ENCODE results near the gene MYL9.

Gene MYL9

DNA sequence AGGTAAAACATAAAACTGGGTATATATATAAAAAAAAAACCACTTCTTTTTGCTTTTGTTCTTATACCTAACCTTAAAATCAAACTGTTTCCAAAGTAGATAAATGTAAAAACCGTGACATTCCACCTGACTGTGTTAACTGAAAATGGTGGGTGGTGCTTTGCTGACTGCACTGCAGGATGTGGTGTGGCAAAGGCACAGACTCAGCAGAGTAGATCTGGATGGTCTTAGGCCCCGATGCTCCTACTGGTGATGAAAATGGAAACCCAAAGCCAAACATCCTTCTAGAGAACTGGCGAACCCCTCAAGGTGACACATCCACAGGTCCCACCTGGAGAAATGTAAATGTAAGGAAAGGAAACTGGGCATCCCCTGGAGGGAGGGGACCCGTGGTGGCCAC lies 41.0 kb downstream of the MYL9 start:
- in situ Hi-C loops (cut with HindIII; ENCODE audit: low sequenced_read_pairs) = no loop called here
- H3K4me3 ChIP-seq (ENCODE audit: low read depth, low read length) = no peak overlapping the region
- TF ChIP-seq, protein P1, sequence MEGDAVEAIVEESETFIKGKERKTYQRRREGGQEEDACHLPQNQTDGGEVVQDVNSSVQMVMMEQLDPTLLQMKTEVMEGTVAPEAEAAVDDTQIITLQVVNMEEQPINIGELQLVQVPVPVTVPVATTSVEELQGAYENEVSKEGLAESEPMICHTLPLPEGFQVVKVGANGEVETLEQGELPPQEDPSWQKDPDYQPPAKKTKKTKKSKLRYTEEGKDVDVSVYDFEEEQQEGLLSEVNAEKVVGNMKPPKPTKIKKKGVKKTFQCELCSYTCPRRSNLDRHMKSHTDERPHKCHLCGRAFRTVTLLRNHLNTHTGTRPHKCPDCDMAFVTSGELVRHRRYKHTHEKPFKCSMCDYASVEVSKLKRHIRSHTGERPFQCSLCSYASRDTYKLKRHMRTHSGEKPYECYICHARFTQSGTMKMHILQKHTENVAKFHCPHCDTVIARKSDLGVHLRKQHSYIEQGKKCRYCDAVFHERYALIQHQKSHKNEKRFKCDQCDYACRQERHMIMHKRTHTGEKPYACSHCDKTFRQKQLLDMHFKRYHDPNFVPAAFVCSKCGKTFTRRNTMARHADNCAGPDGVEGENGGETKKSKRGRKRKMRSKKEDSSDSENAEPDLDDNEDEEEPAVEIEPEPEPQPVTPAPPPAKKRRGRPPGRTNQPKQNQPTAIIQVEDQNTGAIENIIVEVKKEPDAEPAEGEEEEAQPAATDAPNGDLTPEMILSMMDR (IDR thresholded peaks at IDR 0.05; ENCODE audit: low read depth, low read length, missing control alignments) = no peak
- no peak for DNase-seq (ENCODE audit: low read depth)

DNA sequence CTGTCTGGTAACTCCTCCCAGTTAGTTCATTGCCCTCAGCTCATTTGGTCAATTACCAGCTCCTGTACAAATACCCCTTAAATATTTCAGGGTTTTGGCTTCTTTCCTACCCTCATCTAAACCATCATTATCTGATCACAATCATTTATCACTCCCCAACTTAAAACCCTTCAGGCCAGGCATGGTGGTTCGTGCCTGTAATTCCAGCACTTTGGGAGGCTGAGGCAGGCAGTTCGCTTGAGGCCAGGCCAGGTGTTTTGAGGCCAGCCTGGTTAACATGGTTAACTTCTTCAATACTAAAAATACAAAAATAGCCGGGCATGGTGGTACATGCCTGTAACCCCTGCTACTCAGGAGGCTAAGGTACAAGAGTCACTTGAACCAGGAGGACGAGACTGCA lies 41.5 kb downstream of the MYL9 start:
- DNase-seq (ENCODE audit: low read depth) = no peak
- H3K4me3 ChIP-seq (ENCODE audit: low read depth, low read length) = no peak overlapping the region
- TF ChIP-seq, protein P1 (IDR thresholded peaks at IDR 0.05; ENCODE audit: low read depth, low read length, missing control alignments) = no peak
- in situ Hi-C loops (cut with HindIII; ENCODE audit: low sequenced_read_pairs) = no loop called here

DNA sequence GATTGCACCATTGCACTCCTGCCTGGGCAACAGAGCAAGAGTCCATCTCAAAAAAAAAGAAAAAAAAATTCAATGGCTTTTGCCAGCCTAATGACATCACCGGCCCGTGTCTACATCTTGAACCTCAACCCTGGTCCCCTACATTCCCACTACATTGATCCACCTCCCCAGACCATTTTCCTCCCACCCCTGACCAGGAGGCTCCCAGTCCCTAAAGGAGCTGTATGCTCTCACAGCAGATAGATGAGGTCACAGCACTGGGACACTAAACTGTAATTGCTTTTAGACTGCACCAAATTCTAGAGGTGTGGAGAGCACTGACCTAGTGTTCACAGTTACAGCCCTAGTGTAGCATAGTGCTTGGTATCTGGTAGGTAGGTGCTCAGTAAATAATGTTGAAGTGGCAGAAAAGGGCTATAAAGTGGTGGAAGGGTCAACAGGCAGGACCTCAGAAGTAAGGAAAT lies 42.7 kb downstream of the MYL9 start:
- H3K4me3 ChIP-seq (ENCODE audit: low read depth, low read length) = no peak overlapping the region
- in situ Hi-C loops (cut with HindIII; ENCODE audit: low sequenced_read_pairs) = no loop called here
- no peak for DNase-seq (ENCODE audit: low read depth)
- TF ChIP-seq, protein P1 (IDR thresholded peaks at IDR 0.05; ENCODE audit: low read depth, low read length, missing control alignments) = no peak

DNA sequence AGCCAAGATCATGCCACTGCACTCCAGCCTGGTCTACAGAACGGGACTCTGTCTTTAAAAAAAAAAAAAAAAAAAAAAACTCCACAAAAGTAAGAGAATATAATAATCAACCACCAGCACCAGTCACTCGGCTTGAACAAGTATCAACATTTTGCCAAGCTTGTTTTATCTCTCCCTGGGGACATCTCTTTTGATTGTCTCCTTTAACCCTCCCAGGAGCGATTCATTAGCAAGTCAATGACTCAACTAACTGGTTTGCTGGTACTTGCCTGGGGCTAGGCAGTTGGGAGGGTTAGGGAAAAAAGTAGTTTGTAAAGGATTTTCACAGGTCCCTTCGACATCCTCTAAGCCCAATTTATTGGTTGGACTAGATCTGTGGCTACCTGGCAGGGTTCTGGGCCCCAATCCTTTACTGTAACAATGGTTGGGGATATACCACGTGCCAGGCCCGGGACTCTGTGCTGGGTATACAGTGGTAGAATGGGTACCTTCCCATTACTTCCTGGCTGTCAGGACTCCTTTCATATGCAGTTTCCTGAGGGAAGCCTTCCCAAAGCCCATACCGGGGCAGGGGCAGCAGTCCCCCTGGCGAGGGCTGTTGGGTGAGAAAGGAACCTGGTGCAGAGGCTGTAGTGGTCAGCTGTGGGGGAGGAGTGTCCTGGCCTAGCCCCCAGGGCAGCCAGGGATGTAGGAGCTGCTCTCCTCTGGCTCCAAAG lies 44.2 kb downstream of the MYL9 start:
- H3K4me3 ChIP-seq (ENCODE audit: low read depth, low read length) = no peak overlapping the region
- TF ChIP-seq, protein P1 (IDR thresholded peaks at IDR 0.05; ENCODE audit: low read depth, low read length, missing control alignments) = no peak
- DNase-seq (ENCODE audit: low read depth) = no peak
- in situ Hi-C loops (cut with HindIII; ENCODE audit: low sequenced_read_pairs) = no loop called here

DNA sequence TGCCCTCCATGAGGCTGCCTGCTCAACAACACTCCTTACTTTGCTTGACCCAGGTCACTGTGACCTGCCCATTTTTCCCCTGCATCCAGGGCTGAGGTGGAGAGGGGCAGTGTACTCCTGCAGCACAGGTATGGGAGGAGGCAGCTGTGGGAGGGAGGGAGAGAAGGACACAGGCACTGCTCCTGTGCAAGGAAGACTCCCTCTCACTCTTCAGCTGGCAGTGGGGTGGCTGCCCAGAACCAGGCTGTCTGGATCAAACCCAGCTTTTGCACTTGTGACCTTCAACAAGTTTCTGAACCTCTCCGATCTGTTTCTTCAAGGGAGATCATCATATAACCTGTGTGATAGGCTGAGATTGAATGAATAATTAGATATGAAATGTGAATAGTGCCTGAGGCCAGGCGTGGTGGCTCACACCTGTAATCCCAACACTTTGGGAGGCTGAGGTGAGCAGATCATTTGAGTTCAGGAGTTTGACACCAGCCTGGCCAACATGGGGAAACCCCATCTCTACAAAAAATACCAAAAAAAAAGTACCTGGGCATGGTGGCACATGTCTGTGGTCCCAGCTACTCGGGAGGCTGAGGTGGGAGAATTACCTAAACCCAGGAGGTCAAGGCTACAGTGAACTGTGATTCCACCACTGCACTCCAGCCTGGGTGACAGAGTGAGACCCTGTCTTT lies 46.2 kb downstream of the MYL9 start:
- H3K4me3 ChIP-seq (ENCODE audit: low read depth, low read length) = no peak overlapping the region
- in situ Hi-C loops (cut with HindIII; ENCODE audit: low sequenced_read_pairs) = no loop called here
- TF ChIP-seq, protein P1 (IDR thresholded peaks at IDR 0.05; ENCODE audit: low read depth, low read length, missing control alignments) = no peak
- DNase-seq (ENCODE audit: low read depth) = no peak

DNA sequence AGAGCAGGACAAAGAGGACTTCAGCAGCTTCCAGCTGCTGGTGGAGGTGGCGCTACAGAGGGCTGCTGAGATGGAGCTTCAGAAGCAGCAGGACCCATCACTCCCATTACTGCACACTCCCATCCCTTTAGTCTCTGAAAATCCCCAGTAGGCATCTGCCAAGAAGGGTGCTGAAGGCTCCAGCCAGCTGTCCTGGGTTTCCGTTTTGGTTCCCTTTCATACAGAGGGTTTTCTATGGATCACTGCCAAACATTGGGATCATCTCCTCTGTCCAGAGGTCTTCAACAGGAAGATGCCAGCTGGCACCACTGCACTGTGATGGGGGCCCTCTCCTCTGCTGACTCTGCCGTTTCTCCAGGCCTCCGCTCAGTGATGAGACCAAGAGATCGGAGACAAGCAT lies 50.0 kb downstream of the MYL9 start:
- no peak overlapping the region for H3K4me3 ChIP-seq (ENCODE audit: low read depth, low read length)
- in situ Hi-C loops (cut with HindIII; ENCODE audit: low sequenced_read_pairs) = no loop called here
- TF ChIP-seq, protein P1 (IDR thresholded peaks at IDR 0.05; ENCODE audit: low read depth, low read length, missing control alignments) = no peak
- no peak for DNase-seq (ENCODE audit: low read depth)
